ENCODE data around the gene GOLGA1.

GRCh38 chr9:124829334-124829669 is 111.6 kb downstream of the GOLGA1 start:
- TF ChIP-seq, protein P1, sequence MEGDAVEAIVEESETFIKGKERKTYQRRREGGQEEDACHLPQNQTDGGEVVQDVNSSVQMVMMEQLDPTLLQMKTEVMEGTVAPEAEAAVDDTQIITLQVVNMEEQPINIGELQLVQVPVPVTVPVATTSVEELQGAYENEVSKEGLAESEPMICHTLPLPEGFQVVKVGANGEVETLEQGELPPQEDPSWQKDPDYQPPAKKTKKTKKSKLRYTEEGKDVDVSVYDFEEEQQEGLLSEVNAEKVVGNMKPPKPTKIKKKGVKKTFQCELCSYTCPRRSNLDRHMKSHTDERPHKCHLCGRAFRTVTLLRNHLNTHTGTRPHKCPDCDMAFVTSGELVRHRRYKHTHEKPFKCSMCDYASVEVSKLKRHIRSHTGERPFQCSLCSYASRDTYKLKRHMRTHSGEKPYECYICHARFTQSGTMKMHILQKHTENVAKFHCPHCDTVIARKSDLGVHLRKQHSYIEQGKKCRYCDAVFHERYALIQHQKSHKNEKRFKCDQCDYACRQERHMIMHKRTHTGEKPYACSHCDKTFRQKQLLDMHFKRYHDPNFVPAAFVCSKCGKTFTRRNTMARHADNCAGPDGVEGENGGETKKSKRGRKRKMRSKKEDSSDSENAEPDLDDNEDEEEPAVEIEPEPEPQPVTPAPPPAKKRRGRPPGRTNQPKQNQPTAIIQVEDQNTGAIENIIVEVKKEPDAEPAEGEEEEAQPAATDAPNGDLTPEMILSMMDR (IDR thresholded peaks at IDR 0.05; ENCODE audit: low read length): no peak
- no peak for TF ChIP-seq EZH2 (optimal IDR thresholded peaks at IDR 0.05; ENCODE audit: low read depth, low read length)
